ENCODE results near the gene MVB12A.

MVB12A gene

GRCh38 chr19:17441241-17442021 lies 21.6 kb downstream of the MVB12A start:
- DNase-seq (ENCODE audit: low spot score), result peak; percentile 40

DNA sequence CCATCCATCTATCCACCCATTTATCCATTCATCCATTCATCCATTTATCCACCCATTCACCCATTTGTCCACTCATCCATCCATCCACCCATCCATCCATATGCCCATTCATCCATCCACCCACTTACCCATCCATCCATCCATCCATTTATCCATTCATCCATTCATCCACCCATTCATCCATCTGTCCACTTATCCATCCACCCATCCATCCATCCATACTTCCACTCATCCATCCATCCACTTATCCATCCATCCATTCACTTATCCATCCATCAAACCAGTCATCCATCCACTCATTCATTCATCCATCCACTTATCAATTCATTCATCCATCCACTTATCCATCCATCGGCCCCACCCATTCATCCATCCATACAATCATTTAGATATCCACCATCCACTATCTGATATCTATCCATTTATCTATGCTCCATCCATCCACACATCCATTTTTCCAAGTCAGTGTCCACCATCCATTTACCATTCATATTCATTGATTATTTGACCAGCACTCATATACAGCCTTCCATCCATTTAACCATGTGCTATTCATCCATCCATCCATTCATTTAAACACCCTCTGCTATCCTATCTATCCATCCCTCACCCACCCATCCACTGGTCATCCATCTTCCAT lies 25.8 kb downstream of the MVB12A start:
- DNase-seq (ENCODE audit: low spot score), result no peak

DNA sequence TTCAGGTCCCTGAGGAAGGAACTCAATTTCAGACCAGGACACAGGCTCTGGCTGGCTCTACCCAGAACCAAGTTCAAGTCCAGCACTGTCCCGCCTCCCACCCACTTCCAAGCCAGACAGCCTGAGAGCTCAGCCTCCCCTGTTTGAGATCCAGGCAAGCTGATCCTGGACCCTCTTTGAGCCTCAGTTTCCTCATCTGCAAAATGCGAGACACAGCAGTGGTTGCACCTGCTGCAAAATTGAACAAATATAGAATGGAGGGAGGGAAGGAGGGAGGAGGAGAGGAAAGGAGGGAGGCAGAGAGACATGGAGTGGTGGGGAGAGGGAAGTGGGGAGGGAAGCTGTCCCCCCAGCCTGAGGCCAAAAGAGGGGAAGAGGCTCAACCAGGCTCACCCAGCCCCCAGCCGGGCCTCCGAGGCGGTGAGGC lies 27.9 kb downstream of the MVB12A start:
- no peak for DNase-seq (ENCODE audit: low spot score)

DNA sequence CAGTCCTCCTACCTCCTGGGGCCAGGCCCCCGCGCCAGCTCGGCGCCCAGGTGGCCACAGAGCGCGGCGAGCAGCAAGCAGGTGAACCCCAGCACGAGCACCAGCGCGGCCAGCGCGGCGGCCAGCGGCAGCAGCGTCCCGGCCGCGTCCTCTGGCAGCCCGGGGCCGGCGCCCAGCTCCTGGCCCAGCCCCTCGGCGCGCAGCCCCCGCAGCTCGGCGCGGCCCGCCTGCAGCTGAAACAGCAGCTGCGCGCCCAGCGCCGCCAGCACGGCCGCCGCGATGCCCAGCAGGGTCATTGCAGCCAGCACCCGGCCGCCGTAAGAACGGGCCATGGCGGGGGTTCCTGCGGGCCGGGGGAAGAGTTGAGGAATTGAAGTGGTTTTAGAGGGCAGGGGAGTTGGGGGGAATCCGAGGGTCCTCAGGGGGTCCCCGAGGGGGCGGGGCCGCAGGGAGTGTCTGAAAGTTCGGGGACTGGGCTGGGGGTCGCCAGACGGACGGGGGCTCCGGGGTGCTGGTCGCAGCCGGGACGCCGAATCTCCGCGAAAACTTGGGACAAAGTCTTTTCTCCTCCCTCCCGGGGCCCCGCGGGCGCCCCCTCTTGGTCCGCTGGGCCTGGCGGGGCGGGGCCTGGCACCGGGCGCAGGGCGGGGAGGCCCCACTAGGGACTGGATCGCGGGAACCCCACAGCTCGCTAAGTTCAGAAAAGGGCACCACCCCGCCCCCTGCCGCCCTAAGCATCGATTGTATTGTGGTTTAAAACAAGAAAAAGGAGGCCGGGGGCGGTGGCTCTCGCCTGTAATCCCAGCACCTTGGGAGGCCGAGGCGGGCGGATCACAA lies 28.5 kb downstream of the MVB12A start, which contains the start of gene TMEM221:
Gene TMEM221, minus strand, starts transcription at position 538 of the 837 bp plus-strand sequence. Its CDS starts 206 bp downstream, at position 332.
- peak; percentile 64 for DNase-seq (ENCODE audit: low spot score)

DNA sequence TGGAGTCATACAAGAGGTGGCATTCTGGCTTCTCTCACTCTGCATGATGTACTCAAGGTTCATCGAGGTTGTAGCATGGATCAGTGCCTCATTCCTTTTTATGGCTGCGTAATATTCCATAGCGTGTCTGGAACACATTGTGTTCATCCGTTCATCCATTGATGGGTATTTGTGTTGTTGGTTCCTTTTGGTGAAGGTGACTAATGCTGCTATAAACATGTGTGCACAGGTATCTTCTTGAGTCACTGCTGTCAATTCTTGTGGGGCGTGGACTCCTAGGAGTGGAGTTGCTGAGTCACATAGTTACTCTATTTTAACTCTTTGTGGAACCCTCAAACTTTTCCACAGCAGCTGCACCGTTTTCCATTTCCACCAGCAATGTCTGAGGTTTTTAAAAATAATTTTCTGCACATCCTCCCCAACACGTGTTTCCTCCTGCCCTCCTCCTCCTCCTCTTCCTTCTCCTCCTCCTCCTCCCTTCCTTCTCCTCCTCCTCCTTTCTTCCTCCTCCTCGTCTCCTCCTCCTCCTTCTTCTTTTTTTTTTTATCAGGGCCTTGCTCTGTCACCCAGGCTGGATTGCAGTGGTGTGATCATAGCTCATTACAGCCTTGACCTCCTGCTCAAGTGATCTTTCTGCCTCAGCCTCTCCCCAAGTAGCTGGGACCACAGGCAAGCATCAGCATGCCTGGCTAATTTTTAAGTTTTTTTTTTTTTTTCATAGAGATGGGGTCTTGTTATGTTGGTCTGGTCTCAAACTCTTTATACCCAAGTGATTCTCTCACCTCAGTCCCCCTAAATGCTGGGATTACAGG lies 30.6 kb downstream of the MVB12A start:
- DNase-seq (ENCODE audit: low spot score), result no peak

DNA sequence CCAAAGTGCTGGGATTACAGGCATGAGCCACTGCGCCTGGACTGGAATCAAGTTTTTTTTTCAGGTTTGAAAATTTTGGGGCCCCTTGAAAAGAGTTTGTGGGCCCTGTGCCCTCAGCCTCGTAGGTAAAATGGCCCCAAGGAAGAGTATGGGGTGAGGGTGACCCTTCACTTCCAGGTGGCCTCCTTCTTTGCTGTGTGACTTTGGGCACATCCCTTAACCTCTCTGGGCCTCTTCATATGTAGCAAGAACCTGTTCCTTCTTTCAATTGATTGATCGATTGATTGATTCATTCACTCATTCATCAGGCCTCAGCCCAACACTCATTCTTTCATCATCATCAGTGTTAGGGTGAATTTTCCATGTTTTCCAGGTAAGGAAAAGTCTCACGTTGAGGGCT lies 32.0 kb downstream of the MVB12A start:
- DNase-seq (ENCODE audit: low spot score), result no peak

GRCh38 chr19:17454576-17455071 lies 34.8 kb downstream of the MVB12A start:
- DNase-seq (ENCODE audit: low spot score), result no peak

DNA sequence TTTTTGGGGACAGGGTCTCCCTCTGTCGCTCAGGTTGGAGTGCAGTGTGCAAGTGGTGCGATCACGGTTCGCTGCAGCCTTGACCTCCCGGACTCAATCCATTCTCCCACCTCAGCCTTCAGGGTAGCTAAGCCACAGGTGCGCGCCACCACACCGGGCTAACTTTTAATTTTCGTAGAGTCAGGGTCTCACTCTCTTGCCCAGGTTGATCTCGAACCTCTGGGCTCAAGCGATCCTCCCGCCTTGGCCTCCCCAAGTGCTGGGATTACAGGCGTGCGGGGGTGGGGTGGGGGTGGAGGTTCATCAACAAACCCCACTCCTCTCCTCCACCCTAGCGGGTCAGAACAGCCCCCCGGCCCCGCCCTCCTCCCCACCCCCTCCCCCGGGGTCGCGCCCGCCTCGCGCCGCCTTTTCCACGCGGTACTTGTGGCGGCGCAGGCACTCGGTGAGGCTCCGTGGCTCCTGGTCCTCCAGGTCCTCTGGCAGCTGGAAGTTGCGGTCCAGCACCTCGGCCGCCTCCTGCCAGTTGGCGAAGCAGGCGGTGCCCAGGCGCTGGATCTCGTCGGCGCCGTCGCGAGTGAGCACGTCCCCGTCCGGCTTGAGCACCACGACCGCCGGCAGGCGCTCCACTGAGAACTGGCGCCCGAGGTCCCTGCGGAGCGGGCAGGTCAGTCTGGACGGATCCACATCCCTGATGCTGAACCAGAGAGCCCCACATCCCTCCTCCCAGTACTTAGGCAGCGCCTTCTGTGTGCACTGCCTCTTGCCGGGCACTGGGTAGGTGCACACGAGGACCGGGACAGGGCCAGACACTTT lies 35.7 kb downstream of the MVB12A start:
- no peak for DNase-seq (ENCODE audit: low spot score)

DNA sequence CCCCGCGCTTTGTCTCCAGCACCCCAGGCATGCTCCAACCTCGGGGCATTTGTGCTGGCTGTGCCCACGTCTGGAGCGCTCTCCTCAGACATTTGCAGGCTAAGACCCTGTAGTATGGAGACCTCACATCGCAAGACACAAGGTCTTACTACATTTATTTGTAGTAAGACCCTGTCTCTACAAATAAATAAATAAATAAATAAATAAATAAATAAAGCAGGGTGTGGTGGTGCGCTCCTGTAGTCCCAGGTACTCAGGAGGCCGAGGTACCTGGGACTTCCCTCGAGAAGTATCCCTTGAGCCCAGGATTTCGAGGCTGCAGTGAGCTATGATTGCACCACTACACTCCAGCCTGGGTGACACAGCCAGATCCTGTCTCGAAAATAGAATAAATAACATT lies 36.3 kb downstream of the MVB12A start:
- DNase-seq (ENCODE audit: low spot score), result no peak

DNA sequence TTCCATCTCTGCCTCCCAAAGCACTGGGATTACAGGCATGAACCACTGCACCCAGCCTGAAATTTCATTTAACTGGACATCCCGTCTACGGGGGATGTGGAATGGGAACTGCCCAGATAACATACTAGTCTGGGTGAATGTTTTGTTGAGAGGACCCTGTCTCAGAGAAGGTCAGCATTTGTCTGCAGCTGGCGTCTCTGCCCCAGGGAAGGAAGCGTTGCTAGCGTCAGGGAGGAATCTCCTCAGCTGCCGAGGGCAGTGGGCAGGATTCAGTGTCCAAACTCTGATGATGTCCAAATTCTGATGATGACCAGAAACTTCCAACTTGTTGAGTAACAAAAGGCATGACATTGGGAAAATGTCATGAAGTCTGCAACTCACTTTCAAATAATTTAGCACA lies 37.8 kb downstream of the MVB12A start:
- no peak for DNase-seq (ENCODE audit: low spot score)

DNA sequence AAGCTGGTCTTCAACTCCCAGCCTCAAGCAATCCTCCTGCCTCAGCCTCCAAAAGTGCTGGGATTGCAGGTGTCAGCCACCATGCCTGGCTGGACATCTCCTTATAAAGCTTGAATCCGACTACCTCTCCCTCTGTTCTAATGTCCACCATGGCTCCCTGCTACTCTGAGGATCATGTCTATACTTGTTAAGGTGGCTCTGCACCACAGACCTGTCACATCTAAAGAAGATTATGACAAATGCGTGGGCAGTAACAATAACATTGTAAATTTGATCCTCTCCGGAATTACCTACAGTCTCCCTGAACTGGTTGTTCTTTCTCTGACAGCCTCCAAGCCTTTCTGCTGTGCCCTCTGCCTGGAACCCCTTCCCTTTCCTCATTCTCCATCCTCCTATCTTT lies 39.1 kb downstream of the MVB12A start:
- no peak for DNase-seq (ENCODE audit: low spot score)

DNA sequence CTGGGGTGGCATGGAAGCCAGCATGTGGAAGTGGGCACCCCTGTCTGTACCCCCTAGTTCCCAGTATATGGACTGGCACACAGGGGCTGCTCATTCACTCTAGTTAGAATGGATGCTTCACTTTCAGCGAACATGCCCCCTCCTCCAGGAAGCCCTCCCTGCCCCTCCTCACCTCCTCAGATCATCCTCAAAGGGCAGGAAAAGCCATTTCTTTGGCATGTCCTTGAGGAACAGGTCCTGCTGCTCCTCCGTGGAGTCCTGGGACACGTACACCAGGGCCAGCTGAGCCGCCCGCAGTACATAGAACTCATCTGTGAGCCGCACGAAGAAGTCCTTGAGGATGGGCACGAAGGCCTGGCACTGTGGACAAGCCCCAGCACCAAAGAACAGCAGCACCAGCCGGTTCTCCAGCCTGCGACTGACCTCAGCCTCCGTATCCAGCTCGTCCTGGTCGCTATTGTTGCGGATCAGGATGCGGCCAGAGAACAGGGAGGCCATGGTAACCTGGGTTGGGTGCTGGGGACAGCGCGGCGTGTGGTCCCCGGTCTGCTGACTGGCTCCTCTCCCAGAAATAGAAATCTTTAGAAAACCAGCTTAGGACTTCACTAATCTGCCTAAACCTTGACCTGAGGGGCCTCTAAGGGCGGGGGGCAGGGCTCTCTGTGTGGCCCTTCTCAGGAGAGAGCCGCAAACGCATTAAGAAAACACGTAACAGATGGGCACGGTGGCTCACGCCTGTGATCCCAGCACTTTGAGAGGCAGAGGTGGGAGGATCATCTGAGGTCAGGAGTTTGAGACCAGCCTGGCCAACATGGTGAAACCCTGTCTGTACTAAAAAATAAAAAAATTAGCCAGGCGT lies 40.8 kb downstream of the MVB12A start, which contains the start of gene NXNL1:
Gene NXNL1, minus strand, starts transcription at position 555 of the 859 bp plus-strand sequence. Its CDS starts 57 bp downstream, at position 498.
- DNase-seq (ENCODE audit: low spot score), result no peak

DNA sequence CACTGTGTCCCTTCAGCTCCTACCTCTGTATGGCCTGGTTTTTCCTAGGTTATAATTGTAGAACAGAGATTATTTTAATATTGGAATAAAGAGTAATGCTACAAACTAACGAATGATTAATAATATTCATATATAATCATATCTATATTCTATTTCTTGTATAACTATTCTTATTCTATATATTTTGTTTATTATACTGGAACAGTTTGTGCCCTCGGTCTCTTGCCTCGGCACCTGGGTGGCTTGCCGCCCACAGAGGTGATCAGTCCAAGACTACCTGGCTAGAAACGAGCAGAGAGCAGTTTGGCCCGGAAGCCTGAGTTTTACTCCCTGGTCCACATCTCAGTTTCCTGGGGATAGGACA lies 46.6 kb downstream of the MVB12A start:
- DNase-seq (ENCODE audit: low spot score), result no peak

DNA sequence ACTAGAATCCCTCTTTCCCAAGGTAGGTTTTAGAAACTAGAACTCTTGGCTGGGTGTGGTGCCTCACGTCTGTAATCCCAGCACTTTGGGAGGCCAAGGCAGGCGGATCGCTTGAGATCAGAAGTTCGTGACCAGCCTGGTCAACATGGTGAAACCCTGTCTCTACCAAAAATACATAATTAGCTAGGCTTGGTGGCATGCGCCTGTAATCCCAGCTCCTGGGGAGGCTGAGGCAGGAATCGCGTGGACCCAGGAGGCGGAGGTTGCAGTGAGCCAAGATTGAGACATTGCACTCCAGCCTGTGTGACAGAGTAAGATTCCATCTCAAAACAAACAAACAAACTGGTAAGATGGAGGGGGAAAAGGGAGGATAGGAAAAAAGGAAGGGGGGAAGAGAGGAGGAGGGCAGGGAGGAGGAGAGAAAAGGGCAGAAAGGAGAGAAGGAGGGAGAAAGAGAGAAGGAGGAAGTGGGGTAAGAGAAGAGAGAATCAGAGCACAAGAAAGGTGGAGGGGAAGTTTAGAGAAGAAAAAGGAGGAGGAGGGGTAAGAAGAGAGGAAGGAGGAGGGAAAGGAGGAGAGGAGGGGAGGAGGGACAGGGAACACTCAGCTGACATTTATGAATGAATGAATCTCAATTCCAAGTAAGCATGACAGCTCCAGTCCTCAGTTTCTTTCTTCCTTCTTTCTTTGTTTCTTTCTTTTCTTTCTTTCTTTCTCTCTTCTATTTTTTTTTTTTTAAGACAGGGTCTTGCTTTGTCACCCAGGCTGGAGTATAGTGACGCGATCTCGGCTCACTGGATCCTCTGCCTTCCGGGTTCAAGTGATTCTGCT lies 47.8 kb downstream of the MVB12A start:
- DNase-seq (ENCODE audit: low spot score), result no peak

DNA sequence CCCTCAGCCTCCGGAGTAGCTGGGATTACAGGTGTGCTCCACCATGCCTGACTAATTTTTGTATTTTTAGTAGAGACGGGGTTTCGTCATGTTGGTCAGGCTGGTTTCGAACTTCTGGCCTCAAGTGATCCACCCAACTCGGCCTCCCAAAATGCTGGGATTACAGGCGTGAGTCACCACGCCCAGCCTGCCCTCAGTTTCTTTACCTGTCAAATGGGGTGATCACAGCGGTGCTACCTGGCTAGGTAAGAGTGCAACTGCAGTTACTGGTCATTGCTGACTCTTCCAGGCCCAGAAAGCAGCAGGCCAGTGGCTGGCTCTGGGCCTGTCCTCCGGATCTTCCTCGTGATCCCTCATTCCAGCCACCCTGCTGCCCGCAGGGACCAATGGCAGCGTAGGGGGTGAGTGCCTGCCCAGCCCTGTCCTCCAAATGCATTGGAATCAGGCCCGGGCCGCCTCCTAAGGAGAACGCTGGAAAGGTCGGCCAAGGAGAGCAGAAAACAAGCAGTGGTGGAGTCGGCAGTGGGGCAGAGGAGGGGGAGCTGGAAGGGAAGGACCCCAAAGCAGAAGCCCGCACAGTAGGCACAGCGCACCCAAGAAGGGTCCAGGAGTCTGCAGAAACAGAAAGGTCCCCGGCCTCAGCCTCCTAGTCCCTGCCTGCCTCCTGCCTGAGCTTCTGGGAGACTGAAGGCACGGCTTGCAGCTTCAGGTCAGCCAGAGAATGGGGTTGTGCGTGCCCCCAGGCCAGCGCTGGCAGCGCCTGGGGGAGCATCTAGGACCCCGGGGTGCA lies 48.6 kb downstream of the MVB12A start:
- peak; percentile 47 for DNase-seq (ENCODE audit: low spot score)

DNA sequence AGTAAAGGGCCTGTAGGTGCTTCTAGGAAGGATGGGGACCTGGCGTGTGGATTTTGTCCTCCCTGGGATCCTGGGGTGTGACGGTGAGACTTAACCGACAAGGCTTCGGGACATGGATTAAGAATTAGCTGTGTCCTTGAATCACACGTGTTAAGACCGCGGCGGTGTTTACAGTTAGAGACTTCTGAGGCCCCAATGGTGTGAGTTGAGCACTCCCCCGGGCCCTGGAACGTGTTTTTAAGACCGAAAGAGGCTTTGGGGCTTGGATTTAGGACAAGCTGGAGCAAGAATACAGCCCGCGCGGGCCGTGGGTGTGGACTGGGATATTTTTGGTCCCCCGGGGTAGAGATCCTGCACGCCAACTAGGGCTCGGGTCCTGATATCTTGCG lies 49.2 kb downstream of the MVB12A start:
- DNase-seq (ENCODE audit: low spot score), result no peak

DNA sequence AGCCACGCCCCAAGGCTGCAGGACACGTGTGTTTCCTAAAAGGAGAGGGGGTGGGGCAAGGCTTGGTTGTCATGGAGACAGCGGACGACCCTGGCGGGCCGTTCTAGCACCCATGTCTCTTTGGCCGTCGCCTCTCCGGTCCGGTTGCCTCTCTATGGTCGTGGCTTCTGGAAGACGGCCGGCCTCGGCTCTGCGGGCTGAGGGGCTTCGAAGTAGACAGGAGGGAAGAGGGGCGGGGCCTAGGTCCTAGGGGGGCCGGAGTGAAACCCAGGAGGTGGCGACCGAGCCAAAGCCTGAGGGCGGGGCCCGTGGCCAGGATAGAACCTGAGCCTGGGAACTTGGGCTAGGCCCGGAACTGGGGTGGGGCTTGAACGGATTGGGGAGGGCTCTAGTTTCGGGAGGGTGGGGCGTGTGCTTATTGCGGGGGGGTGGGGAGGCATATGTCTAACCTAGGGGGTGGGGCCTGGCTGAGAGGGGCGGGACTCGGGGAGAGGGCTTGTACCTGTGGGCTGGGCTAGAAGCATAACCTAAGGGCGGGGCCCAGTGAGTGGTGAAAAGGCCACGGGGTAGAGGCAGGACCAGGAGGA lies 49.7 kb downstream of the MVB12A start:
- DNase-seq (ENCODE audit: low spot score), result peak; percentile 92
